ENCODE results near the gene USH2A.

- no peak for TF ChIP-seq CTCF (IDR thresholded peaks at IDR 0.05; ENCODE audit: insufficient read depth, low read length, poor library complexity, severe bottlenecking)
- no peak for TF ChIP-seq EZH2phosphoT487 (conservative IDR thresholded peaks at IDR 0.05; ENCODE audit: low read length)
Observed at GRCh38 chr1:216047811-216048572, 375.3 kb downstream of the USH2A start.

All from SU-DHL-6 (cell line).